CD4-positive, alpha-beta memory T cell (primary cell): ENCODE results near the gene SHQ1. TPM values are rescaled to one million over a fixed set of nuclear protein-coding genes. Genes with fewer than 3 reads are reported as not detected.

Source experiments
- CTCF ChIA-PET: fragments of 350-600 bp; sonication (Branson Sonifier 250); formaldehyde crosslinking; loops from one replicate; lab custom pipeline; 2021; ENCODE audit warnings: inconsistent platforms; ENCODE audit not compliant: partially characterized antibody; lab: Charles Lee
- POLR2A ChIA-PET: fragments of 350-600 bp; sonication (Branson Sonifier 250); formaldehyde crosslinking; loops from one replicate; lab custom pipeline; 2021; ENCODE audit not compliant: partially characterized antibody; lab: Charles Lee
- DNase-seq, 5 donors: peaks; one replicate each; pipeline versions ENCODE4 v3.0.0 to v3.0.0-alpha.2; 2020 to 2022; ENCODE audit warnings: mixed read lengths in 1 of 5
- H3K27ac ChIP-seq: one replicate; pipeline ENCODE4 v1.7.0; 2013; ENCODE audit warnings: low read depth, low read length
- H3K27me3 ChIP-seq: 2 replicates; pipeline ENCODE4 v1.7.0; 2013; ENCODE audit warnings: mild to moderate bottlenecking, low read length, moderate library complexity; ENCODE audit not compliant: insufficient read depth
- H3K36me3 ChIP-seq: 2 replicates; pipeline ENCODE4 v1.7.0; 2013; ENCODE audit warnings: mild to moderate bottlenecking, low read length, moderate library complexity; ENCODE audit not compliant: insufficient read depth
- H3K4me1 ChIP-seq: 2 replicates; pipeline ENCODE4 v1.7.0; 2013; ENCODE audit warnings: mild to moderate bottlenecking, low read length, moderate library complexity; ENCODE audit not compliant: insufficient read depth
- H3K4me3 ChIP-seq, 2 donors: one replicate each; pipeline ENCODE4 v1.7.0; 2013; ENCODE audit warnings: low read length in 2 of 2, mild to moderate bottlenecking in 1 of 2
- H3K9me3 ChIP-seq, 2 donors: one replicate each; pipeline ENCODE4 v1.7.0; 2013; ENCODE audit warnings: low read length in 2 of 2, control low read depth in 1 of 2; ENCODE audit not compliant: control insufficient read depth in 1 of 2
- H3K27ac Mint-ChIP-seq, 7 donors: one replicate each; pipeline ENCODE4 v1.8.0; 2020 to 2021; ENCODE audit warnings: mixed read lengths in 7 of 7, mild to moderate bottlenecking in 6 of 7, inconsistent platforms in 3 of 7, moderate library complexity in 3 of 7
- H3K27me3 Mint-ChIP-seq, 2 donors: one replicate each; pipeline ENCODE4 v1.8.0; 2020 to 2021; ENCODE audit warnings: mixed read lengths in 2 of 2
- H3K36me3 Mint-ChIP-seq, 2 donors: one replicate each; pipeline ENCODE4 v1.8.0; 2020 to 2021; ENCODE audit warnings: mixed read lengths in 2 of 2, inconsistent platforms in 1 of 2, mild to moderate bottlenecking in 1 of 2
- H3K4me1 Mint-ChIP-seq, 4 donors: one replicate each; pipeline ENCODE4 v1.8.0; 2020 to 2021; ENCODE audit warnings: mixed read lengths in 4 of 4, mild to moderate bottlenecking in 1 of 4
- H3K4me3 Mint-ChIP-seq, 8 donors: one replicate each; pipeline ENCODE4 v1.8.0; 2020 to 2021; ENCODE audit warnings: mixed read lengths in 8 of 8, mild to moderate bottlenecking in 7 of 8, moderate library complexity in 6 of 8, inconsistent platforms in 3 of 8
- H3K9me3 Mint-ChIP-seq, 8 donors: one replicate each; pipeline ENCODE4 v1.8.0; 2020 to 2021; ENCODE audit warnings: mixed read lengths in 8 of 8, mild to moderate bottlenecking in 5 of 8, inconsistent platforms in 3 of 8, moderate library complexity in 1 of 8
- intact Hi-C: fragments of 100-400 bp; cut with micrococcal nuclease; formaldehyde crosslinking; loops from one replicate; pipeline ENCODE4 v1.15.1; 2023
- polyA plus RNA-seq, 2 donors: library from polyadenylated mRNA; unstranded; fragments of 300-500 nt; fragmentation: Illumina TruSeq; gene quantifications; one replicate each; pipeline ENCODE4 v1.2.3, GENCODE V29; 2021
- total RNA-seq, 2 experiments: library from RNA; stranded (reverse); gene quantifications; one replicate each; pipeline ENCODE4 v1.2.3, GENCODE V29; 2021

The SHQ1 gene
- total and polyA plus RNA-seq, 4 experiments from 2014 or later: 6.6 to 31.2 (median 26.1) TPM

GRCh38 chr3:72846166-72846565 lies 2.1 kb downstream of the SHQ1 start:
- DNase-seq: no peak
- POLR2A ChIA-PET: no interaction called here
- Mint-ChIP-seq H3K36me3 (peaks cover 16 to 34% of the 10 kb centered on the region in 2 donors), H3K9me3 (peaks cover 0 to 3% (median 0%) of the 10 kb centered on the region in 8 donors), H3K27me3 (no peaks in the 10 kb centered on the region), H3K4me3 (peak overlapping the region in 7 of 8 donors; percentile 32 to 97 (median 57)), H3K4me1 (peaks cover 35 to 55% (median 47%) of the 10 kb centered on the region in 4 donors), H3K27ac (peak overlapping the region in 1 of 7 donors; percentile 13)
- intact Hi-C loops: loop anchor here (5.0 to 10.0 kb wide), 2 partner anchors 209 to 399 kb away; partner anchors contain the start of gene RYBP
- peaks cover 47% of the 10 kb centered on the region for H3K4me1 ChIP-seq
- no peaks in the 10 kb centered on the region for H3K9me3 ChIP-seq
- H3K4me3 ChIP-seq: no peak overlapping the region
- peaks cover 8% of the 10 kb centered on the region for H3K36me3 ChIP-seq
- no peaks in the 10 kb centered on the region for H3K27me3 ChIP-seq
- CTCF ChIA-PET: interaction anchor here (1.0 to 1.6 kb wide), 3 partner anchors 23 to 971 kb away, joined by 4 to 7 read pairs (median 6); no protein-coding TSS in a partner anchor
- H3K27ac ChIP-seq: no peak overlapping the region

DNA sequence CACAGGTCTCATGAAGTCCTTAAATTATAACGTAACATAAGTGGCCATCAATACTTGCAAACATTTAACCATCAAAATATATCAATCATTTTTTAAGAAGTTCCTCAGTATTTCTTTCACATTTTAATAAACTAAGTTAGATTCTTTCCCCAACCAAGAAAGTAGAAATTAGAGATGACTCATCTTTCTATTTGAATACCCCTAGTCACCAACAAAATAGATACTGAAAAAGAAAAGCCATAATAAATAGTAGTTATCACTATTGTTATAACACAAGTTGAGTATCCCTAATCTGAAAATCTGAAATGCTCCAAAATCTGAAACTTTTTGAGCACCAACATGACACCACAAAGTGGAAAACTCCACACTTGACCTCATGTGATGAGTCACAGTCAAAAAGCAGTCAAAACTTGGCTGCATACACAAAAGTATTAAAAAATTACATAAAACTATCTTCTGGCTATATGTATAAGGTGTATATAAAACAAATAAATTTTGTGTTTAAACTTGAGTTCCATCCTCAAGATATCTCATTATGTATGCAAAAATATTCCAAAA lies 3.7 kb downstream of the SHQ1 start:
- no peak overlapping the region for H3K27ac ChIP-seq
- CTCF ChIA-PET: no interaction called here
- intact Hi-C loops: loop anchor here (10.0 kb wide), 1 partner anchor 210 kb away; no protein-coding TSS in a partner anchor
- H3K27me3 ChIP-seq: no peaks in the 10 kb centered on the region
- peaks cover 45% of the 10 kb centered on the region for H3K4me1 ChIP-seq
- POLR2A ChIA-PET: no interaction called here
- Mint-ChIP-seq H3K27me3 (no peaks in the 10 kb centered on the region), H3K27ac (peak overlapping the region in 1 of 7 donors; percentile 65), H3K9me3 (peaks cover 0 to 3% (median 0%) of the 10 kb centered on the region in 8 donors), H3K4me3 (no peak overlapping the region), H3K36me3 (peaks cover 23 to 43% of the 10 kb centered on the region in 2 donors), H3K4me1 (peaks cover 34 to 52% (median 45%) of the 10 kb centered on the region in 4 donors)
- no peak overlapping the region for H3K4me3 ChIP-seq
- no peaks in the 10 kb centered on the region for H3K9me3 ChIP-seq
- H3K36me3 ChIP-seq: peaks cover 13% of the 10 kb centered on the region
- no peak for DNase-seq

GRCh38 chr3:72839057-72839456 lies 9.2 kb downstream of the SHQ1 start:
- CTCF ChIA-PET: interaction anchor here (0.7 kb wide), 1 partner anchor 17 kb away, joined by 4 read pairs; no protein-coding TSS in a partner anchor
- H3K9me3 ChIP-seq: no peaks in the 10 kb centered on the region
- Mint-ChIP-seq H3K27me3 (no peaks in the 10 kb centered on the region), H3K27ac (no peak overlapping the region), H3K9me3 (no peaks in the 10 kb centered on the region), H3K4me3 (no peak overlapping the region), H3K36me3 (peaks cover 49 to 61% of the 10 kb centered on the region in 2 donors), H3K4me1 (peaks cover 4 to 9% (median 6%) of the 10 kb centered on the region in 4 donors)
- H3K36me3 ChIP-seq: peaks cover 24% of the 10 kb centered on the region
- H3K4me3 ChIP-seq: no peak overlapping the region
- POLR2A ChIA-PET: no interaction called here
- H3K27me3 ChIP-seq: no peaks in the 10 kb centered on the region
- no peak overlapping the region for H3K27ac ChIP-seq
- intact Hi-C loops: no loop called here
- no peak for DNase-seq
- H3K4me1 ChIP-seq: no peaks in the 10 kb centered on the region

GRCh38 chr3:72836923-72837322 lies 11.3 kb downstream of the SHQ1 start:
- Histone ChIP-seq H3K4me1 (no peaks in the 10 kb centered on the region), H3K9me3 (no peaks in the 10 kb centered on the region), H3K27me3 (no peaks in the 10 kb centered on the region), H3K27ac (no peak overlapping the region), H3K4me3 (no peak overlapping the region), H3K36me3 (peaks cover 26% of the 10 kb centered on the region)
- Mint-ChIP-seq H3K4me1 (peaks cover 0 to 4% (median 2%) of the 10 kb centered on the region in 4 donors), H3K4me3 (no peak overlapping the region), H3K27ac (no peak overlapping the region), H3K9me3 (no peaks in the 10 kb centered on the region), H3K27me3 (no peaks in the 10 kb centered on the region), H3K36me3 (peaks cover 40 to 64% of the 10 kb centered on the region in 2 donors)
- ChIA-PET CTCF (interaction anchor here (2.1 to 2.6 kb wide), 2 partner anchors 14 to 171 kb away, joined by 9 to 10 read pairs; no protein-coding TSS in a partner anchor), POLR2A (no interaction called here)
- no peak for DNase-seq
- intact Hi-C loops: no loop called here

- POLR2A ChIA-PET: no interaction called here
- peaks cover 0 to 4% (median 2%) of the 10 kb centered on the region in 4 donors for H3K4me1 Mint-ChIP-seq
- no peaks in the 10 kb centered on the region for H3K27me3 Mint-ChIP-seq
- H3K27ac Mint-ChIP-seq: no peak overlapping the region
- H3K9me3 Mint-ChIP-seq: no peaks in the 10 kb centered on the region
- DNase-seq: no peak
- intact Hi-C loops: no loop called here
- peaks cover 22% of the 10 kb centered on the region for H3K36me3 ChIP-seq
- H3K27ac ChIP-seq: no peak overlapping the region
- H3K27me3 ChIP-seq: no peaks in the 10 kb centered on the region
- H3K4me3 ChIP-seq: no peak overlapping the region
- no peaks in the 10 kb centered on the region for H3K9me3 ChIP-seq
- H3K4me3 Mint-ChIP-seq: no peak overlapping the region
- H3K4me1 ChIP-seq: no peaks in the 10 kb centered on the region
- CTCF ChIA-PET: interaction anchor here (2.1 to 2.6 kb wide), 2 partner anchors 14 to 170 kb away, joined by 9 to 10 read pairs; no protein-coding TSS in a partner anchor
- H3K36me3 Mint-ChIP-seq: peaks cover 42 to 64% of the 10 kb centered on the region in 2 donors
Measured at GRCh38 chr3:72836416-72836815, 11.8 kb downstream of the SHQ1 start.

DNA sequence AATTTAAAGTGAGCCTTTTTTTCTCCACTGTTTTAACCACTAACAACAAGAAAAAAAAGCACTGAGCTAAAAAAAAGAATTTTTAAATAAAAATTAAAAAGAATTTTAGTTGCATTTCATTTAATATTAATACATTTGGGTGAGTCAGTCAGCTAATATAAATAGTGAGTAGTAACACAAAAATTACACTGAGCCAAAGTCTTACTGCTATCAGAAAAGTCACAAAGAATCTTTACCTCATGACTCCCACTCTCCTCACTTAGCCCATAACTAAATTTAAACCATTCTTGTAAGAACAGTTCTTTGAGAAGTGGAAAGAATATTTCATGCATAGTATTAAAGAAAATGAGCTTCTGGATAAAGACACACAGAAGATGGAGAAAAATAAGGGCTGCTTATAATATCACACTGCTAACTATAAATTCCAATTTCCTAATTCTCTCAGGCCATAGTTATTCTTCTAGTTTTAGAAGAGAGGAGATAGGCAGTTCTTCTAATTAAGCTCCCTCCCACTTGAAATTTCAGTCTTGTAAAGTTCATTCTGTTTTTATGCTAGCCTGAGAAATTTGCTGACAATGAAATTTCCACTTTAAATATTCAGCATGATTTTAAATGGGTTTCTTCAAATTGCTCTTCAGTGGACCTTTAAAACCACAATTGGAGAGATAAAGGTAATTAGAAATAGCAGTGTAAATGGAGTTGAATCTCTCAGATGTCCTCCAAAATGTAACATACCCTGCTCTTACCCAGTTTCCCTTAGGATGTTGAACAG lies 17.6 kb downstream of the SHQ1 start:
- Mint-ChIP-seq H3K27ac (no peak overlapping the region), H3K27me3 (no peaks in the 10 kb centered on the region), H3K9me3 (no peaks in the 10 kb centered on the region), H3K4me1 (peaks cover 0 to 8% (median 5%) of the 10 kb centered on the region in 4 donors), H3K36me3 (peaks cover 39 to 65% of the 10 kb centered on the region in 2 donors), H3K4me3 (no peak overlapping the region)
- intact Hi-C loops: no loop called here
- POLR2A ChIA-PET: no interaction called here
- no peaks in the 10 kb centered on the region for H3K27me3 ChIP-seq
- no peaks in the 10 kb centered on the region for H3K4me1 ChIP-seq
- H3K4me3 ChIP-seq: no peak overlapping the region
- no peak overlapping the region for H3K27ac ChIP-seq
- H3K36me3 ChIP-seq: peaks cover 13% of the 10 kb centered on the region
- no peaks in the 10 kb centered on the region for H3K9me3 ChIP-seq
- CTCF ChIA-PET: interaction anchor here (0.9 to 1.4 kb wide), 4 partner anchors 8 to 955 kb away, joined by 3 to 5 read pairs (median 4); no protein-coding TSS in a partner anchor
- DNase-seq: no peak

GRCh38 chr3:72829701-72830100 lies 18.5 kb downstream of the SHQ1 start:
- H3K36me3 Mint-ChIP-seq: peaks cover 31 to 59% of the 10 kb centered on the region in 2 donors
- no peaks in the 10 kb centered on the region for H3K27me3 Mint-ChIP-seq
- Histone ChIP-seq H3K36me3 (peaks cover 13% of the 10 kb centered on the region), H3K4me3 (no peak overlapping the region), H3K4me1 (no peaks in the 10 kb centered on the region), H3K27me3 (no peaks in the 10 kb centered on the region), H3K27ac (no peak overlapping the region), H3K9me3 (no peaks in the 10 kb centered on the region)
- DNase-seq: no peak
- no peak overlapping the region for H3K27ac Mint-ChIP-seq
- ChIA-PET CTCF (interaction anchor here (0.9 to 1.1 kb wide), 2 partner anchors 8 to 163 kb away, joined by 3 to 5 read pairs; no protein-coding TSS in a partner anchor), POLR2A (no interaction called here)
- intact Hi-C loops: loop anchor here (10.0 kb wide), 1 partner anchor 875 kb away; no protein-coding TSS in a partner anchor
- H3K9me3 Mint-ChIP-seq: no peaks in the 10 kb centered on the region
- peaks cover 0 to 9% (median 5%) of the 10 kb centered on the region in 4 donors for H3K4me1 Mint-ChIP-seq
- no peak overlapping the region for H3K4me3 Mint-ChIP-seq
